Hepatocyte (in vitro differentiated cells): Measurements from ENCODE around the gene SLC26A1.

Experiments
- CTCF ChIP-seq: fragments of 200-600 bp; sonication (generic); IDR thresholded peaks from 2 replicates; pipeline ENCODE4 v1.5.1; 2016; ENCODE audit warnings: antibody characterized with exemption, mild to moderate bottlenecking; ENCODE audit not compliant: poor library complexity
- EZH2phosphoT487 ChIP-seq: fragments of 200-600 bp; sonication (generic); IDR thresholded peaks from one replicate; pipeline ENCODE4 v1.6.1; 2018; ENCODE audit warnings: antibody characterized with exemption, mild to moderate bottlenecking, low read depth, moderate library complexity; ENCODE audit not compliant: unreplicated experiment, severe bottlenecking

- TF ChIP-seq CTCF, result no peak
- no peak for TF ChIP-seq EZH2phosphoT487
These were observed 37.2 kb downstream of the SLC26A1 start for GRCh38 chr4:955931-956381.
